GM23248 (cell line): Measurements from ENCODE around the gene PRPF31.

ENCODE experiments used
- EZH2 ChIP-seq: fragments of 200-600 bp; sonication (generic); IDR thresholded peaks from 2 replicates; pipeline ENCODE4 v1.6.1; 2018; ENCODE audit warnings: antibody characterized with exemption, mild to moderate bottlenecking; ENCODE audit not compliant: insufficient read depth, poor library complexity, severe bottlenecking
- EZH2phosphoT487 ChIP-seq: fragments of 200-600 bp; sonication (generic); IDR thresholded peaks from 2 replicates; pipeline ENCODE4 v1.6.1; 2018; ENCODE audit warnings: antibody characterized with exemption, moderate library complexity, mild to moderate bottlenecking, low read depth; ENCODE audit not compliant: insufficient read depth

DNA sequence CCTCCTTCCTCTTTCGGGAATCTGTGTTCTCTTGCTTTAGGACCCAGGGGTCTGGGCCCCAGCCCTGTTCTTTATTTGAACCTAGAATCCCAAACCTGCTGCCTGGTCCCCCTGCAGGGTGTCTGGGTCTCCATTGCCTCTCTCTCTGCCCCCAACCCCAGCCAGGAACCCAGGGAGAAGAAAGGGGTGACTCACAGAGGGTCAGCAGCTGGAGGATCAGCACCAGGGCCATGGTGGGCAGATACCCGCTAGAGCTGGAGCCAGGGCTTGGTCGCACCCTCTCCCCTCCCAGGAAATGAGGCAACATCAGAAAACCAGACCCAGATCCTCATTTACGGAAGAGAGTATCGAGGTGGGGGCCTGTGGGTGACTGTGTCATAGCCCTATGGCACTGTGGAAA, 15.0 kb upstream of the PRPF31 start, which contains the start of gene OSCAR:
- TF ChIP-seq EZH2 (no peak), EZH2phosphoT487 (no peak)
